Measurements from ENCODE around the gene GNS.
"Not testable (repeated sequence)": the region's sequence is repeated elsewhere in the genome, so short reads cannot be mapped to it uniquely, and the experiment has no call there.

The GNS gene

GRCh38 chr12:64695550-64695949 is 63.7 kb downstream of the GNS start:
- no peak for DNase-seq (ENCODE audit: low read depth)

DNA sequence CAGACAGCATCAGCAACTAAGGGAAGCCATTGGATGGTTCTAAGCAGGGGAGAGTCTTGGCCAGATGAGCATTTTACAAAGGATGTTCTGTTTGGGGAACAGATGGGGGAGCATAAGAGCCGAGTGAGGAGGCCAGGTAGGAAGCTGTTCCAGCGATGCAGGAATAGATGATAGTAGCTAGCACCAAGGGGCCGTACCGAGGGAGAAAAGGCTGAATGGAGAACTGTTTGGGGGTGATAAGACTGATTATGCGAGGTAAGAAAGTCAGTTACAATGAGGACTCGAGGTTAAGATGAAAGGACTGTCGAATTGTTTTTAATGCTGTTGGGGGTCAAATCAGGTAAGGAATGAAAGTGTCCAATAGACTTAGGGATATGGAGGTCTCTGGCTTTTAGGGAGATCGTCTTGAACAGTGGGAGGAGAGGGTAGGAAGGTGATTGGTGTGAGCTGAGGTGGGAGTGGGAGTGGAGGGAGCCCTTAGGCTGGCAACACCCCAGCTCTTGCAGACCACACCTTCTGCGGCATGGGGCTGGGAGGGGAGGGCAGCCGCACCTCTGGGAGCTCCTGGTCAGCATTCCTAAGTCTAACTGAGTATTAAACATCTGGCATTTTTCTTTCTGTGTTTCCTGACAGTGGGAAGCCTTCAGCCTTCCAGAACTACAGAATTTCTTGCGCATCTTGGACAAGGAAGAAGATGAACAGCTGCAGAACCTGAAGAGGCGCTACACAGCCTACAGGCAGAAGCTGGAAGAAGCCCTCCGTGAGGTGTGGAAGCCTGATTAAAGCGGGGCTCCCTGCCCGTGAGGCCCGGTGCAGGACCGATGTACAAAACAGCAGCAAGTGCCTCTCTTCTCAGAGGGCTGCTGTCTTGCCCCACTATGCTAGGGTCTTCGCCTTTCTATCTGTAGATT is 64.8 kb downstream of the GNS start:
- no peak for DNase-seq (ENCODE audit: low read depth)

GRCh38 chr12:64691795-64692583 is 67.2 kb downstream of the GNS start:
- no peak for DNase-seq (ENCODE audit: low read depth)

DNA sequence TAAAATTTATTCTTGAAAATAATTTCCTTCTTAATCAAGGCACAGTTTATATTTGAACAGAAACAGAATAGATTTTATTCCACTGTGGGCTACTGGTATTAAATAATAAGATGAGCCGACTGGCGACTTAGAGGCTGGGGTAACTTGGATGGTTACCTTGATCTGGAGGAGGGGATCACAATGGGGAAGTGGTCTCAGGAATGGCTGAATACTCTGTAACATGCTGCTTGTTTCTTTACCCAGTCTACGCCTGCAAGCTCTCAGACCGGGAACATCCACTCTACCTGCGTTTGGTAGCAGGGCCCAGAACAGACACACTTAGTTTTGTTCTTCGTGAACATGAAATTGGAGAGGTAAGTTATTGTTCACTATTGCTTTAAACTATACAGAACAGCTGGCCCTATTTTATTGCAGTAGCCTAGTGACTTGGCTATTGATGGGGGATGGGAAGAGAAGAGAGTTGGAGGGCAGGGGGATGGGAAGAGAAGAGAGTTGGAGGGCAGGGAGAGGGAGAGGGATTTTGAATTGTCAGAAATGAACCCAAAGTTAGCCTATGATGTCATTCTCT is 67.9 kb downstream of the GNS start:
- DNase-seq (ENCODE audit: low read depth), result no peak

DNA sequence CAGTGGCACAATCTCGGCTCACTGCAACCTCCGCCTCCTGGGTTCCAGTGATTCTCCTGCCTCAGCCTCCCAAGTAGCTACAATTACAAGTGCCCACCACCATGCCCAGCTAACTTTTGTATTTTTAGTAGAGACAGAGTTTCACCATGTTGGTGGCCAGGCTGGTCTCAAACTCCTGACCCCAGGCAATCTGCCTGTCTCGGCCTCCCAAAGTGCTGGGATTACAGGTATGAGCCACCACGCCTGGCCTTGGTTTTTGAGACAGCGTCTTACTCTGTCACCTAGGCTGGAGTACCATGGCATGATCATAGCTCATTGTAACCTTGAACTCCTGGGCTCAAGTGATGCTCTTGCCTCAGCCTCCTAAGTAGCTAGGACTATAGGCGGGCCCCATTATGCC is 69.0 kb downstream of the GNS start:
- not testable (repeated sequence) for DNase-seq (ENCODE audit: low read depth)

DNA sequence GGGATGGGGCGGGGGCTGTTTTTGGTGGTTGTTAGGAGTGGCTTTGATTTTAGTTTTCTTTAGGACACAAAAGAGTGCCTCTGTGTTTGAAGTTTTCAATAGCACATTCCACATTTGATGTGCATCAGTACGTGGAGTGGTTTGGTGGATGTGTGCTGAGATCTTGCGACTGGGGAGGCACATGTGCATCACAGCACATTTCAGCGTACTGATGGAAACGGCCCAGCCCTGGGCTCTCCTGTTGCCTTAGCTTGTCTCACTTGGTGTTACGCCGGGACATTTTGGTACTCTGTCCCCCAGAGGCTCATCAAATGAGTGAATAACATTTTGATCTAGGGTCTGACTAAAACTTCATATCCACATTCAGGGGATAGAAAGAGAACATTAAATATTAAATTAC is 70.5 kb downstream of the GNS start:
- no peak for DNase-seq (ENCODE audit: low read depth)

DNA sequence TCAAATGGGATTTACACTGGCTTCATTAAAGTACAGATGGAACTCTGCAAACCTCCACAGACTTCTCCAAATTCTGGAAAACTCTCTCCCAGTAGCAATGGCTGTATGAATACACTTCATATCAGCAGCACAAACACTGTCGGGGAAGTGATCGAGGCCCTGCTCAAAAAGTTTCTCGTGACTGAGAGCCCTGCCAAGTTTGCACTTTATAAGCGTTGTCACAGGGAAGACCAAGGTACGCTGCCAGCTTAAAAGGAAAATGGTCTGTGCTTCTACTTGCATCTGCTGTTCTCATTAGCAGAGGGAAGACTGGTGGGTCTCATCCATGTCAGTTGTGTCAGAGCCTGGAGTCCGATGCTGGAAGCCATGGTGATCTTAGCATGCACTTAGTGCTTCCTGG is 71.0 kb downstream of the GNS start:
- no peak for DNase-seq (ENCODE audit: low read depth)

GRCh38 chr12:64687816-64688215 is 71.4 kb downstream of the GNS start:
- no peak for DNase-seq (ENCODE audit: low read depth)

- no peak for DNase-seq (ENCODE audit: low read depth)
These were observed 73.6 kb downstream of the GNS start for GRCh38 chr12:64685605-64686004.

DNA sequence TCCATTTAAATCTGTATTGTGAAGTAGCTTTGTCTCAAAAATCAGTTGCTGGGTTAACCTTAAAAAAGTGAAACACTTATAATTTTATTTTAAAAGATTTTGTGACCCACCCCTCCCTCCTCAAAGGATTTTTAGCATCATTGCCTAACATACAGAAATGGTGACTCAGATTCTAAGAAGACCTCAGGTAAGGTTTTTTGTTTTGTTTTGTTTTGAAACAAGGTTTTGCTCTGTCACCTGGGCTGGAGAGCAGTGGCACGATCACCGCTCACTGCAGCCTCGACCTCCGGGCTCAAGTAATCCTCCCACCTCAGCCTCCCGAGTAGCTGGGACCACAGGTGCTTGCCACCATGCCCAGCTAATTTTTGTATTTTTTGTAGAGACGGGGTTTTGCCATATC is 74.2 kb downstream of the GNS start:
- no peak for DNase-seq (ENCODE audit: low read depth)

DNA sequence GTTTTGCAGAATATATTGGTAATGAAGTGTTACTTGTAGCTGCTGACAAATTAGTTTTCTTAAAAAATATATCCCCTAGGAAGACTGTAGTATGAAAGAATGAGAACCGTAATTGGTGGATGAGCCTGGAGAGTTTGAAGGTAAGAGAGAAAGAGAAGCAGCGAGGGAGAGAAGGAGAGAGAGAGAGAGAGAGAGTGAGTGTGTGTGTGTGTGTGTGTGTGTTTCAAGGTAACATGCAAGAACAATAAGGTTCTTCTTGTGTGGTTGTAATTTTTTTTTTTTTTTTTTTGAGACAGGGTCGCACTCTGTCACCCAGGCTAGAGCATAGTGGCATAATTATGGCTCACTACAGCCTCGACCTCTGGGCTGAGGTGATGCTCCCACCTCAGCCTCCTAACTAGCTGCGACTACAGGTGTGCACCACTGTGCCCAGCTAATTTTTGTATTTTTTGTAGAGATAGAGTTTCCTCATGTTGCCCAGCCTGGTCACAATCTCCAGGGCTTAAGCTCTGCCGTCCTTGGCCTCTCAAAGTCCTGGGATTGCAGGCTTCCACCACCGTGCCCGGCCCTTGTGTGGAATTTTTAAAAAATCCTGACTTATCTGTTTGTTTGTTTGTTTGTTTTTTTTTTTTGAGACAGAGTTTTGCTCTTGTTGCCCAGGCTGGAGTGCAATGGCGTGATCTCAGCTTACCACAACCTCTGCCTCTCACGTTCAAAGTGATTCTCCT is 75.2 kb downstream of the GNS start:
- no peak for DNase-seq (ENCODE audit: low read depth)

- DNase-seq (ENCODE audit: low read depth), result no peak
These were observed 76.5 kb downstream of the GNS start for GRCh38 chr12:64682572-64683277.

DNA sequence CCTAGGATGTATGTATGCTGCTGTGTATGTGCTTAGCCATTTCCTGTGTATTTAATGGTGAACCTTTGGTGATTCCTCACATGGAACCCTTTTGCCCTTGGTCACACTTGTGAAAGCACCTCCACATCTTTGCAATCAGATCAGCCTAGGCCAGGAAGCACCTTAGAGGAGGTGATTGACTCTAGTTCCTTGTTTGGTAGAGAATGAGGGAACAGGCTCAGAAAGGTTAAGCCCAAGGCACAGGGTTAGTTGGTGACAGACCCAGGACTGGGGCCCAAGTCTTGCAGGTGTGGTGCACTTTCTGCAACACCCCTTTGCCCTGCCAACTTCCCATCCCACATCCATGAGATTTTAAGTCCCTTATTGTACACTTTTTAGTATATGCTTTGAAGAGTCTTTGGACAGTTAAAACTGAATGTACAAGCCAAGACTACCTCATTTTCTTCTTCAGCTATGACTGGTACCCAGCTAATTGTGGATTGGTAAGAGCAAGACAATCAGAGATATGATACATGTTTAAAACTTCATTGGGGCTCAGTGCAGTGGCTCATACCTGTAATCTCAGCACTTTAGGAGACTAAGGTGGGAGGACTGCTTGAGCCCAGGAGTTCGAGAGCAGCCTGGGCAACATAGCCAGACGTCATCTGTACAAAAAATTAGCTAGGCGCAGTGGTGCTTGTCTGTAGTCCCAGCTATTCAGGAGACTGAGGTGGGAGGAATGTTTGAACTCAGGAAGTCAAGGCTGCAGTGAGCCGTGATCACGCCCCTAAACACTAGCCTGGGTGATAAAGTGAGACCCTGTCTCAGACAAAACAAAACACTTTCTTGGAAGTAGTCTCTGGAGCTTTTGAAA is 77.8 kb downstream of the GNS start:
- no peak for DNase-seq (ENCODE audit: low read depth)

GRCh38 chr12:64680235-64680634 is 79.0 kb downstream of the GNS start:
- DNase-seq (ENCODE audit: low read depth), result no peak

- no peak for DNase-seq (ENCODE audit: low read depth)
These were observed 79.7 kb downstream of the GNS start for GRCh38 chr12:64679487-64680001.

DNA sequence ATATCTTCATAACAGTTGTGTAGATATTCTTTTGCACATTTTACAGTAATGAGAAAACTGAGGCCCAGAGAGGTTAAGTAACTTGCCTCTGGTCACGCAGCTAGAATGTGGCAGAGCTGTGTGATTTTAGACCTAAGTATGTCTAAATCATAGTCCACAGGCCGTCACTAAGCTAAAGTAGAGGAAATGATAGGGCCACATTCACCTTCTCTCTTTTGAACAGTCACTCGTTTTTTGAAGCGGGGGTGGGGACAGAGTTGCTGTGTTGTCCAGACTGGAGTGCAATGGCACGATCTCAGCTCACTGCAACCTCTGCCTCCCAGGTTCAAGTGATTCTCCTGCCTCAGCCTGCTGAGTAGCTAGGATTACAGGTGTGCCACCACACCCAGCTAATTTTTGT is 80.4 kb downstream of the GNS start:
- no peak for DNase-seq (ENCODE audit: low read depth)

DNA sequence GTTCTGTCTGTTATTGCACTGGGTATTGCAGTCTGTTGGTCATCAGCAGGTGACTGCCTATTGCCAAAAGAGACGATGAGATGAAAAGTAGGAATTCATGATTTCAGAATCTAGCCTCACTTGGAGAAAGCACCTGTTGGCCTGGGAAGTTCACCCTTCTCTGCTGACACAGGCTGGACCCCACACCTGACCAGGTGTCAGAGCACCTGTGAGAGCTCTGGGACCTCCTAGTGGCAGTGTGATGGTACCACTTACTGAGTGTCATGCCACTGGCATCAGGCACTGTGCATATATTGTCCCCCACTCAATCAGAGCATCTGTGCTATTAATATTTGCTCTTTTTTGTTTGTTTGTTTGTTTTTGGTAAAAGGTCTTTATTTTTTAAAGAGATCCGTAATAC is 81.0 kb downstream of the GNS start:
- no peak for DNase-seq (ENCODE audit: low read depth)

- DNase-seq (ENCODE audit: low read depth), result no peak
These were observed 83.4 kb downstream of the GNS start for GRCh38 chr12:64675795-64676194.

GRCh38 chr12:64674367-64674922 is 84.8 kb downstream of the GNS start:
- DNase-seq (ENCODE audit: low read depth), result no peak
